Measurements from ENCODE around the gene ZDHHC23.

ZDHHC23 gene

DNA sequence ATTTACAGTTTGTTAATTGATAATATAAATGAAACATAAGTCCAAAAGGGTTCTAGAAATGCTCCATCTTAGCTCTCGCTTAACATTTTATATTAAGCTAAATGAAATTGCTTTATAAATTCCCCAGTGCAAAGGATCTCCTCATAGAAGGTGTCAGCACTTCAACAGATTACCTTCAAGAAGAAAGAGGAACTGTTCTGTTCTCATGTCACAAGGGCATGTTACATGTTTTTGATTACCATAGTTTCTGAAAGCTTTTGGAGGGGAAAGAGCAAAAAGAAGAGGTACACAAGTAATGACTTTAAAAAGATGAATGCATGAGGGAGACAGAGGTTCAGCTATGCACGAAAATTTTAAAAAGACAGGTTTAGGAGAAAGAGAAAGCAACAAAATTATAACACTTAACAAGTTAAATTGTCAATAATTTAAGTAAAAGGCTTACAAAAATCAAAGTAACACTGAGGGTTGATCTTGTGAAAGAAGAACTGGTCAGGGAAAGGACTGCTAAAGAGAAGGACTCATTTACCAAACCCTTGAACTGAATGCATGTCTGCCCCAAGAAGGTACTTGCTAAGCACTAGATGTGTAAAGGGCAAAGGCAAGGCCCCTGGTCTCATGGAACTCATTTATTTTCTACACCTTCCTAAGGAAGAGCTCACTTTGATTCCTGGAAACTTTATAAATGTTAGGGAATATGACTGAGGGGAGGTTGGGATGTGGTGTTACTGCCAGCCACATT lies 63.4 kb downstream of the ZDHHC23 start:
- no peak for DNase-seq (ENCODE audit: low read depth)

Data from stimulated activated CD8-positive, alpha-beta memory T cell treated with anti-CD3 and anti-CD28 coated beads, Interleukin-15, amount 100 ng/mL, for 1 hour (primary cell).